KOPT-K1 (cell line): ENCODE results near the gene LIX1.

Source experiments
- H3K27ac ChIP-seq: fragments of 200-600 bp; sonication (generic); 2 replicates; pipeline ENCODE4 v1.5.1; 2016; ENCODE audit warnings: antibody characterized with exemption, mild to moderate bottlenecking, low read depth, low read length; ENCODE audit not compliant: poor library complexity, severe bottlenecking
- H3K36me3 ChIP-seq: fragments of 200-600 bp; sonication (generic); 2 replicates; pipeline ENCODE4 v1.5.1; 2017; ENCODE audit warnings: antibody characterized with exemption, mild to moderate bottlenecking, low read length, moderate library complexity; ENCODE audit not compliant: insufficient read depth
- H3K9me3 ChIP-seq: fragments of 200-600 bp; sonication (generic); 2 replicates; pipeline ENCODE4 v1.5.1; 2017; ENCODE audit warnings: antibody characterized with exemption, low read length, mild to moderate bottlenecking; ENCODE audit not compliant: insufficient read depth, poor library complexity, severe bottlenecking

The LIX1 gene

DNA sequence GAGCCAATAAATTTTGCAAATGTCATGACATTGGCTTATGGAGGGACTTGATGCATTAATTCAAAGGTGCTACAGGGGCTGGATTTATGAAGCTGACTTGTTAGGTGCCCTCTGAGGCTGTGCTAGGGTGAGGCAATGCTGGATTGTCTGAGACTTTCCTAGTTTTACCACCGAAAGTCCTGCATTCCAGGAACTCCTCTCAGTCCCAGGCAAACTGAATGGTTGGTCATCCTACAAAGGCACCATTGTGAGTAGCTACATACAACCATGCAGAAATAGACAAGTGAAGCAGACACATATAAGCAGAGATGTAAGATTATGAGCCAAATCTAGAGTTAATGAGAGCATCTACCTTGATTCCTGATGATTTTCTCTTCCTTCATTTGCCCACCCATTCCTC lies 95.3 kb downstream of the LIX1 start:
- Histone ChIP-seq H3K27ac (no peak overlapping the region), H3K9me3 (no peaks in the 10 kb centered on the region)

DNA sequence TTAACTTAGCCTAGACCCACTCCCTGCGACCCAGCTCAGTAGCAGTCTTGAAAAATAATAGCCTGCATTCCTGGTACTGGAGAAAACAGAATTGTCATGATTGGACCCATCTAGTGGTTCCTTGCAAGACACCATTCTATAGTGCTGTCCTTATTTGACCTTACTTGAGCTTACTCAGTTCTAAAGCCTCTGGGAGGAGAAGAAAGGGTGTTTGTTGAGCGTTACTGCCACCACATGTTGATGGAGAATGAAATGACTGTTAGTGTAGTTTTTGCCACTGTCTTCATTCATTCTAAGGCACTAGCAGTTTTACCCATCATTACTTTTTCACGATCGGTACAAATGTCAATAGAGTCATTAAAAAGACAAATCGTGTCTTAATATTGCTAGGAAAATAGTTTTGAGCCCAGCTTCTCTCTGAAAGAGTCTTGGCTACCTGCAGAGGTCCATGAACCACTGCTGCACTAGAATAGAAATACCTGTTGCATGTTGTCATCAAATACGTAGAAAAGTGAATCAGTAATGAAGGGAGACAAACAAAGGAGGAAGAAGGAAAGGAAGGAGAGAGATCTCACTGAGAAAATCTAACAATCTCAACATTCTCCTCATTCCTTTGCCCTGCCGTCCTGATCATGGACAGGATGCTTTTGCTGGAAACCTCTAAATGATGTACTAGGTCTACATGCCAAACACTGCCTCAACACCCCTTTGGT lies 96.0 kb downstream of the LIX1 start:
- Histone ChIP-seq H3K9me3 (no peaks in the 10 kb centered on the region), H3K27ac (no peak overlapping the region), H3K36me3 (no peaks in the 10 kb centered on the region)

More for the DNA sequence above, 95.3 kb downstream of the LIX1 start:
- no peaks in the 10 kb centered on the region for H3K36me3 ChIP-seq

DNA sequence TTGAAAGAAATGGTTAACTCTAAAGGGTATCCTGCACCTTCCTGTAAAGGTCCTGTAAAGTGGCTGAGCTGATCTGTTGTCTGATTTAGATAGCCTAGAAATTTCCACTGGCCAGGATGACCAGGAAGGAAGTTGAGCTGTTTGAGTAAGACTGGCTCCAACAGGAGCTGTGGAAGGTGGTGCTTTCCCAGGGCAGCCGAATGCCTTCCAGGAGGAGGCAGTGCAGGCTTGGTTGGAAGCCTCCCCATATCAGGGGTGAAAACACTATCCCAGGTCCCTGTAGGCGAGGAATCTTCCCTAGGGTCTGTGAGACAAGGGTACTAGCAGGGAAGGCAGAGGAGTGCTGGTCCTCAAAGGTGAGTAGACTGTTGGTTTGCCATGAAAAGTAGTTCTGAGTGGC lies 98.4 kb downstream of the LIX1 start:
- no peak overlapping the region for H3K27ac ChIP-seq
- no peaks in the 10 kb centered on the region for H3K36me3 ChIP-seq

DNA sequence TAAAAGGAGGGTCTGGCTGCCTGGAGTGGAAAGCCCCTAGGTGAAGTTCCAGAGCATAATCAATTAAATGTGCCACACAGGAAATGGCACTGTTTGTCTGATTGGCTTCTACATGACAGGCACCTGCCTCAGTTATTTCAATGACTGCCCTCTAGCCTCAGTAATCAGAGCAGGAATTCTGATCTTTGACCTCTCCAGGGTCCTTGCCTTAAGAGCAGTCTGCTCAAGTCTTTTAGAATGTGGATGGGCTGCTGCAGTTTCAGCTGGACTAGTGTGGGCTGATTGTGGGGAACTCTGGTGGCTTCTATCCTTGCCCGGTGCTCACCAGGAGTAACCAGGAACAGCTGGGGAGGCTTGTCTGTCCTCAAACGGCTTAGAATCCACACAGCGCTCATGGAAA lies 98.9 kb downstream of the LIX1 start:
- Histone ChIP-seq H3K36me3 (no peaks in the 10 kb centered on the region), H3K9me3 (no peaks in the 10 kb centered on the region), H3K27ac (no peak overlapping the region)

More for the DNA sequence above, 98.4 kb downstream of the LIX1 start:
- H3K9me3 ChIP-seq, result no peaks in the 10 kb centered on the region

DNA sequence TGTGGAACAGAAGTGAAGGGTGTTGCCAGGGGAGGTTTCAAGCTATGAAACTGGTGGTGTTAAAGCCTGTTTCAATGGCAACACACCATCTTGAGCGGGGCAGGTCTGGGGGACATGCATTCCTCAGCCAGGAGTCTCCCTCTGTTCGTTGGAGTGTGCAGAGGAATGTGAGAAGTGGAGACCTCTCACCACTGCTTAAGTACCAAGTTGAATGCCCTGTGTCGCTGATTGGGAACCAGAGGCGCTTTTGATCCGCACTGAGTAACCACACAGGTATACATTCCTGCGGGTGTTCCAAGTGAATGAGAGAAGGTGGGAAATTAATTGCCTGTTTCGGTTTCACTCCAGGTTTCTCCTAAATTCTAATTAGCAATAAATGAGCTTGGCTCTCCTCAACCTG lies 99.4 kb downstream of the LIX1 start:
- no peak overlapping the region for H3K27ac ChIP-seq
- no peaks in the 10 kb centered on the region for H3K9me3 ChIP-seq
- H3K36me3 ChIP-seq, result 0 out of 2 replicates have a peak, but pooled peaks cover under 1% of the 10 kb centered on the region
